Tibial nerve (tissue), 4 donors: ENCODE results near the gene RAP1GAP. TPM values are rescaled to one million over a fixed set of nuclear protein-coding genes. Genes with fewer than 3 reads are reported as not detected.

Experiments
- DNase-seq, 2 donors: peaks; one replicate each; pipeline ENCODE4 v3.0.0-alpha.2; 2019; ENCODE audit warnings: low spot score in 2 of 2
- H3K27ac ChIP-seq, 4 donors: fragments of 200-600 bp; sonication (generic) in 3 of 4; one replicate each; pipeline ENCODE4 v1.5.1; 2017 to 2019; ENCODE audit warnings: mild to moderate bottlenecking in 1 of 4
- H3K27me3 ChIP-seq, 2 donors: fragments of 200-600 bp; sonication (generic) in 1 of 2; one replicate each; pipeline versions ENCODE4 v1.5.1 to v1.6.0; 2017 to 2019
- H3K36me3 ChIP-seq, 3 donors: fragments of 200-600 bp; sonication (generic); one replicate each; pipeline ENCODE4 v1.5.1; 2018 to 2019
- H3K4me1 ChIP-seq, 4 donors: fragments of 200-600 bp; sonication (generic) in 3 of 4; one replicate each; pipeline ENCODE4 v1.5.1; 2017 to 2019
- H3K4me3 ChIP-seq, 4 donors: fragments of 200-600 bp; sonication (generic) in 3 of 4; one replicate each; pipeline ENCODE4 v1.5.1; 2017 to 2019; ENCODE audit warnings: mild to moderate bottlenecking in 1 of 4, moderate library complexity in 1 of 4
- H3K9me3 ChIP-seq, 4 donors: fragments of 200-600 bp; sonication (generic) in 3 of 4; one replicate each; pipeline ENCODE4 v1.5.1; 2017 to 2019
- EP300 ChIP-seq, 2 donors: sonication (generic); formaldehyde crosslinking; IDR thresholded peaks; one replicate each; pipeline ENCODE4 v1.6.1; 2017; ENCODE audit warnings: antibody characterized with exemption in 2 of 2, mild to moderate bottlenecking in 1 of 2
- POLR2A ChIP-seq, 2 donors: fragments of 450-650 bp; IDR thresholded peaks; one replicate each; pipeline ENCODE4 v1.6.1; 2017; ENCODE audit warnings: antibody characterized with exemption in 2 of 2, mild to moderate bottlenecking in 2 of 2, moderate library complexity in 2 of 2
- WGBS, 2 donors: methylation state at CpG; one replicate each; pipeline ENCODE4 v1.1.5; 2018; 5-methylcytosine and 5-hydroxymethylcytosine counted together
- total RNA-seq, 4 donors: library from RNA; depleted of rRNA; stranded (reverse); fragments of >200 nt; gene quantifications; one replicate each; pipeline ENCODE4 v1.1.0, GENCODE V29; 2016
- TF ChIP-seq, protein P1 (sequence below), 5 experiments: fragments of 200-600 bp in 3 of 5; fragments of 450-650 bp in 2 of 5; sonication (generic) in 3 of 5; IDR thresholded peaks; one replicate each; pipeline ENCODE4 v1.5.1; 2016 to 2019; ENCODE audit warnings: antibody characterized with exemption in 5 of 5, mild to moderate bottlenecking in 3 of 5, moderate library complexity in 2 of 5

Gene RAP1GAP
- total RNA-seq, 4 donors from 2014 or later, result 2.4 to 5.1 (median 4.6) TPM

DNA sequence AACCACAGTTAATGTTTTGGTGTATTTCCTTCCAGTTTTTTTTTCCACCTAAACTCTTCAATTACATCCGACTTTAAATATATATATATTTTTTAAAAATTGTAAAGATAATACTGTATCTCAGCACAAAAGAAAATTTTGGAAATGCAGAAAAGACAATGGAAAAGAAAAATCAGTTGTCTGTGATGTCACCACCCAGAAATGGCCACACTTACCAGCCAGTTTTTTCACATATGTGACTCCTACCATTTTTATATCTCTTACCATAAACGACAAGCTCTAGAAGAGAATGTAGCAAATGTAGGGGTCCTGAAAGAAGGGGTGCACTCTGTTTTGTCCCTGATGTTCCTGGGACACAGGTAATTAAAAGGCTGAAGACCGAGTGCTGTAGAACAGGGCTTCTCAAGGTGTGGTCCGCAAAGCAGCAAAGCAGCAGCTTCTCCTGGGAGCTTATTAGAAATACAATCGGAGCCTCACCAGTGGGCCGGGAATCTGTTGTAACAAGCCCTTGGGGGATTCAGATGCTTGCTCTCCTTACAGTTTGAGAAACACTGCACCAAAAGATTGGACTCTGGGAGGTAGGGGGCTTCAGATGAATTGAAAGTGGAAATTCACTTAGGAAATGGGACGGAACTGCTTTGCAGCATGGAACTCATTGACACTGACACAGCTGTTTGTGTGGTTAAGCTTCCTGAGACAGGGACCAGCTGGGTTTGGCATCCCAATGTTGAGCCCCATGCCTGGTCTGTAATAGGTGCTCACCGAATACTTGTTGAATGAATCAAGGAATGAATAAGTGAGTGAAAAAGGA is 115.8 kb downstream of the RAP1GAP start:
- Histone ChIP-seq H3K36me3 (no peaks in the 10 kb centered on the region), H3K9me3 (no peaks in the 10 kb centered on the region), H3K4me1 (peaks cover 0 to 5% (median 0%) of the 10 kb centered on the region in 4 donors), H3K4me3 (no peak overlapping the region), H3K27me3 (peaks cover 0 to 12% of the 10 kb centered on the region in 2 donors), H3K27ac (no peak overlapping the region)
- 51 to 55% methylated on average over 8 of the region's 8 CpGs for WGBS, 2 donors
- TF ChIP-seq POLR2A (IDR thresholded peaks at IDR 0.05) (no peak), EP300 (IDR thresholded peaks at IDR 0.05) (no peak)
- TF ChIP-seq, protein P1, sequence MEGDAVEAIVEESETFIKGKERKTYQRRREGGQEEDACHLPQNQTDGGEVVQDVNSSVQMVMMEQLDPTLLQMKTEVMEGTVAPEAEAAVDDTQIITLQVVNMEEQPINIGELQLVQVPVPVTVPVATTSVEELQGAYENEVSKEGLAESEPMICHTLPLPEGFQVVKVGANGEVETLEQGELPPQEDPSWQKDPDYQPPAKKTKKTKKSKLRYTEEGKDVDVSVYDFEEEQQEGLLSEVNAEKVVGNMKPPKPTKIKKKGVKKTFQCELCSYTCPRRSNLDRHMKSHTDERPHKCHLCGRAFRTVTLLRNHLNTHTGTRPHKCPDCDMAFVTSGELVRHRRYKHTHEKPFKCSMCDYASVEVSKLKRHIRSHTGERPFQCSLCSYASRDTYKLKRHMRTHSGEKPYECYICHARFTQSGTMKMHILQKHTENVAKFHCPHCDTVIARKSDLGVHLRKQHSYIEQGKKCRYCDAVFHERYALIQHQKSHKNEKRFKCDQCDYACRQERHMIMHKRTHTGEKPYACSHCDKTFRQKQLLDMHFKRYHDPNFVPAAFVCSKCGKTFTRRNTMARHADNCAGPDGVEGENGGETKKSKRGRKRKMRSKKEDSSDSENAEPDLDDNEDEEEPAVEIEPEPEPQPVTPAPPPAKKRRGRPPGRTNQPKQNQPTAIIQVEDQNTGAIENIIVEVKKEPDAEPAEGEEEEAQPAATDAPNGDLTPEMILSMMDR (IDR thresholded peaks at IDR 0.05), result no peak
- DNase-seq, result no peak

DNA sequence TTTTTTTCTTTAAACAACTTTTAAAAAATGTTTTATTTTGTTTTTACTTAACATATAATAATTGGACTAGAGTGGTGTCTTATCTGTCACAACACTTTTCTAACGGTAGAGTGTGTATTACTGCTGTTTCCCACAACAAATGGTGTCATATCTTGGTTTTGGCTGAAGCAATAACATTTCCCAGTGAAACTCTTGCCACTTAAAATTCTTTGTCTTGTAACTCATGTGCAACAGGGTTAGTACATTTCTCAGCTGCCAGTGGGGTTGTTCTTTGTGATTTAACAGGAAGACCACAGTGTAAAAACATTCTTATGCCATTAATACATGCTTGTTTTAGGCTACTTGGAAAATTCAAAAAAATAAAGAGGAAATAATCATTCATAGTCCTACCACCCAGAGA is 116.4 kb downstream of the RAP1GAP start:
- WGBS, 2 donors, result 9 to 13% methylated on average over 1 of the region's 1 CpG
- H3K27me3 ChIP-seq, result peaks cover 0 to 8% of the 10 kb centered on the region in 2 donors

DNA sequence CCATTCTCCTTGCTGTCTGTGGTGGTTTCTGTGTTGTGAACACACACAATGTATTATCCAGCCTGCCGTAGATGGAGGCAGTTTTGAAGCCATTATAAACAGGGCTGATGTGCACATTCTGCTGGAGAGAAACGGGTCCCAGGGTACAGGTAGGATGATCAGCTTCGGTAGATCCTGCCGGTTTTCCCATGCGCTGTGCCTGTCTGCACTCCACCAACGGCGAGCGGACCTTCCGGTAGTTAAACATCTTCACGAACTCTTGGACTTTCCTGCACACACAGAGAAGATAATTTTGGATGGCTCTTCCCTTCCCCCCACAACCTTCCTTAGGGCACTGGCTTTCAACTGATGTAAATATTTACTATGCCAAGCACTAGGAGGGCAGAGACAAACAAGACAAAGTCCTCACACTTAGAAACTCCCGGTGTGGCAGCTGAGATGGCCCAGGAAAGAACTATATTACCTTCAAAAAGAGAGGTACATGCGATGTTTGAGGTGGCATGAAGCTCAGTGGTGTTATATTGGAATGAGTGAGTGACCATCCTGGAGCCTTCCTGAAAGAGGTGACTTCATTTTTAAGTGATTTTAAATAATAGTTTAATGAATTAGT is 118.2 kb downstream of the RAP1GAP start:
- DNase-seq, result no peak
- no peaks in the 10 kb centered on the region for H3K9me3 ChIP-seq
- WGBS, 2 donors, result 80 to 87% methylated on average over 12 of the region's 12 CpGs
- H3K27me3 ChIP-seq, result peaks cover 0 to 8% of the 10 kb centered on the region in 2 donors
- peaks cover 0 to 5% (median 0%) of the 10 kb centered on the region in 4 donors for H3K4me1 ChIP-seq
- no peaks in the 10 kb centered on the region for H3K36me3 ChIP-seq
- TF ChIP-seq EP300 (IDR thresholded peaks at IDR 0.05), result no peak
- TF ChIP-seq POLR2A (IDR thresholded peaks at IDR 0.05), result no peak
- TF ChIP-seq, protein P1 (IDR thresholded peaks at IDR 0.05), result no peak
- H3K4me3 ChIP-seq, result no peak overlapping the region
- H3K27ac ChIP-seq, result no peak overlapping the region

More for the DNA sequence above, 116.4 kb downstream of the RAP1GAP start:
- H3K27ac ChIP-seq, result no peak overlapping the region
- peaks cover 0 to 5% (median 0%) of the 10 kb centered on the region in 4 donors for H3K4me1 ChIP-seq
- H3K9me3 ChIP-seq, result no peaks in the 10 kb centered on the region
- no peaks in the 10 kb centered on the region for H3K36me3 ChIP-seq
- DNase-seq, result no peak
- TF ChIP-seq EP300 (IDR thresholded peaks at IDR 0.05) (no peak), POLR2A (IDR thresholded peaks at IDR 0.05) (no peak)
- TF ChIP-seq, protein P1 (IDR thresholded peaks at IDR 0.05), result no peak
- H3K4me3 ChIP-seq, result no peak overlapping the region

DNA sequence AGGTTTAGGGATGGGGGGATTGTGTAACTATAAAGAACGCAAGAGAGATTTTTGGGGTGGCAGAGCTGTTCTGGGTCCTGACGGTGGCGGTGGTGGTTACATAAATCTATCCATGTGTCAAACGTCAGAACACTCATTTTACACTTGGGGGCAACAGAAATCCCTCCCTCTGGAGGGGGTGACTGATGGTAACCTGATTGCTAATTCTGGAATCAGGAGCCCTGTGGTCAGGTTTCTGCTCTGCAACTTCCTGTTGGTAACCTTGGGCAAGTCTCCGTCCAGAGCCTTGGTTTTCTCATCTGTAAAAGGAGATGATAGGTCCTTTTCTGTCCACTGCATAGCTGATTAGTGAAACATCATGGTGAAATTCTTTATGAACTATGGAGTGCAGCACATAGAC is 119.1 kb downstream of the RAP1GAP start:
- Histone ChIP-seq H3K36me3 (no peaks in the 10 kb centered on the region), H3K27ac (no peak overlapping the region), H3K9me3 (no peaks in the 10 kb centered on the region), H3K4me3 (no peak overlapping the region), H3K27me3 (peaks cover 0 to 8% of the 10 kb centered on the region in 2 donors), H3K4me1 (peaks cover 0 to 5% (median 0%) of the 10 kb centered on the region in 4 donors)
- DNase-seq, result no peak
- TF ChIP-seq EP300 (IDR thresholded peaks at IDR 0.05) (no peak), POLR2A (IDR thresholded peaks at IDR 0.05) (no peak)
- TF ChIP-seq, protein P1 (IDR thresholded peaks at IDR 0.05), result no peak
- WGBS, 2 donors, result 64 to 65% methylated on average over 5 of the region's 5 CpGs

DNA sequence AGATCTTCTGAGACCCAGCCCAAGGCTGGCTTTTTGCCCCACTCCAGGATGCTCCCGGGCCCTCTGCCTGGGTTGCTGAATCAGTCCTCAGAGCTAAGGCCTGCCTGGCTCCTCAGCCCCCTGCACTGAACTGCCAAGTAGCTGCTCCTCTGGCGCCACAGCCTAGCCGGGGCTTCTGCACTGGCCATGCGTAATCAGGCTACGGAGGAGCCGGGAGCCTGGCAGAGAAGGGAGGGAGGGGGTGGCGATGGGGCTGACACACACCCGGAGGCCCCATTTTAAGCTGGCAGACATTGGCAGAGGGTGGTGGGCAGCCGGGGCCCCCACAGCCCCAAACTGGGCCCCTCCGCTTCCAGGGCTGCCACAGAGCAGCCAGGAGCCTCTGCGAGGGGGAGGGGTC is 121.3 kb downstream of the RAP1GAP start:
- TF ChIP-seq POLR2A (IDR thresholded peaks at IDR 0.05), result no peak
- TF ChIP-seq EP300 (IDR thresholded peaks at IDR 0.05), result no peak
- TF ChIP-seq, protein P1 (IDR thresholded peaks at IDR 0.05), result no peak
- H3K9me3 ChIP-seq, result no peaks in the 10 kb centered on the region
- DNase-seq, result no peak
- no peaks in the 10 kb centered on the region for H3K27me3 ChIP-seq
- no peaks in the 10 kb centered on the region for H3K36me3 ChIP-seq
- H3K4me3 ChIP-seq, result no peak overlapping the region
- 70 to 81% methylated on average over 11 of the region's 11 CpGs for WGBS, 2 donors
- no peak overlapping the region for H3K27ac ChIP-seq
- H3K4me1 ChIP-seq, result no peaks in the 10 kb centered on the region
